Panc1 (cell line): ENCODE data around the gene GIMAP1.

Experiments
- POLR2AphosphoS5 ChIP-seq: IDR thresholded peaks from 2 replicates; pipeline ENCODE4 v1.6.1; 2012; ENCODE audit warnings: mild to moderate bottlenecking, low read depth, low read length, moderate library complexity
- SIN3A ChIP-seq: IDR thresholded peaks from 2 replicates; pipeline ENCODE4 v1.6.1; 2012; ENCODE audit warnings: low read depth, mild to moderate bottlenecking, low read length, moderate library complexity, borderline replicate concordance; ENCODE audit not compliant: insufficient read depth
- TCF7L2 ChIP-seq: IDR thresholded peaks from 2 replicates; pipeline ENCODE4 v1.6.1; 2011; ENCODE audit warnings: mild to moderate bottlenecking, low read depth, low read length, inconsistent platforms
- TF ChIP-seq, protein P1 (sequence below): fragments of 450-650 bp; IDR thresholded peaks from 2 replicates; pipeline ENCODE4 v1.5.1; 2017; ENCODE audit warnings: mild to moderate bottlenecking
- TF ChIP-seq, protein P2 (sequence below), 2 experiments: IDR thresholded peaks; 2 replicates each; pipeline ENCODE4 v1.6.1; 2011 to 2012; ENCODE audit warnings: low read depth in 2 of 2, control low read depth in 1 of 2, low read length in 1 of 2, mild to moderate bottlenecking in 1 of 2, moderate library complexity in 1 of 2; ENCODE audit not compliant: insufficient read depth in 1 of 2

- TF ChIP-seq, protein P1, sequence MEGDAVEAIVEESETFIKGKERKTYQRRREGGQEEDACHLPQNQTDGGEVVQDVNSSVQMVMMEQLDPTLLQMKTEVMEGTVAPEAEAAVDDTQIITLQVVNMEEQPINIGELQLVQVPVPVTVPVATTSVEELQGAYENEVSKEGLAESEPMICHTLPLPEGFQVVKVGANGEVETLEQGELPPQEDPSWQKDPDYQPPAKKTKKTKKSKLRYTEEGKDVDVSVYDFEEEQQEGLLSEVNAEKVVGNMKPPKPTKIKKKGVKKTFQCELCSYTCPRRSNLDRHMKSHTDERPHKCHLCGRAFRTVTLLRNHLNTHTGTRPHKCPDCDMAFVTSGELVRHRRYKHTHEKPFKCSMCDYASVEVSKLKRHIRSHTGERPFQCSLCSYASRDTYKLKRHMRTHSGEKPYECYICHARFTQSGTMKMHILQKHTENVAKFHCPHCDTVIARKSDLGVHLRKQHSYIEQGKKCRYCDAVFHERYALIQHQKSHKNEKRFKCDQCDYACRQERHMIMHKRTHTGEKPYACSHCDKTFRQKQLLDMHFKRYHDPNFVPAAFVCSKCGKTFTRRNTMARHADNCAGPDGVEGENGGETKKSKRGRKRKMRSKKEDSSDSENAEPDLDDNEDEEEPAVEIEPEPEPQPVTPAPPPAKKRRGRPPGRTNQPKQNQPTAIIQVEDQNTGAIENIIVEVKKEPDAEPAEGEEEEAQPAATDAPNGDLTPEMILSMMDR = no peak
- TF ChIP-seq SIN3A (no peak), TCF7L2 (no peak), POLR2AphosphoS5 (no peak)
- TF ChIP-seq, protein P2, sequence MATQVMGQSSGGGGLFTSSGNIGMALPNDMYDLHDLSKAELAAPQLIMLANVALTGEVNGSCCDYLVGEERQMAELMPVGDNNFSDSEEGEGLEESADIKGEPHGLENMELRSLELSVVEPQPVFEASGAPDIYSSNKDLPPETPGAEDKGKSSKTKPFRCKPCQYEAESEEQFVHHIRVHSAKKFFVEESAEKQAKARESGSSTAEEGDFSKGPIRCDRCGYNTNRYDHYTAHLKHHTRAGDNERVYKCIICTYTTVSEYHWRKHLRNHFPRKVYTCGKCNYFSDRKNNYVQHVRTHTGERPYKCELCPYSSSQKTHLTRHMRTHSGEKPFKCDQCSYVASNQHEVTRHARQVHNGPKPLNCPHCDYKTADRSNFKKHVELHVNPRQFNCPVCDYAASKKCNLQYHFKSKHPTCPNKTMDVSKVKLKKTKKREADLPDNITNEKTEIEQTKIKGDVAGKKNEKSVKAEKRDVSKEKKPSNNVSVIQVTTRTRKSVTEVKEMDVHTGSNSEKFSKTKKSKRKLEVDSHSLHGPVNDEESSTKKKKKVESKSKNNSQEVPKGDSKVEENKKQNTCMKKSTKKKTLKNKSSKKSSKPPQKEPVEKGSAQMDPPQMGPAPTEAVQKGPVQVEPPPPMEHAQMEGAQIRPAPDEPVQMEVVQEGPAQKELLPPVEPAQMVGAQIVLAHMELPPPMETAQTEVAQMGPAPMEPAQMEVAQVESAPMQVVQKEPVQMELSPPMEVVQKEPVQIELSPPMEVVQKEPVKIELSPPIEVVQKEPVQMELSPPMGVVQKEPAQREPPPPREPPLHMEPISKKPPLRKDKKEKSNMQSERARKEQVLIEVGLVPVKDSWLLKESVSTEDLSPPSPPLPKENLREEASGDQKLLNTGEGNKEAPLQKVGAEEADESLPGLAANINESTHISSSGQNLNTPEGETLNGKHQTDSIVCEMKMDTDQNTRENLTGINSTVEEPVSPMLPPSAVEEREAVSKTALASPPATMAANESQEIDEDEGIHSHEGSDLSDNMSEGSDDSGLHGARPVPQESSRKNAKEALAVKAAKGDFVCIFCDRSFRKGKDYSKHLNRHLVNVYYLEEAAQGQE (IDR thresholded peaks at IDR 0.05; ENCODE audit: insufficient read depth in 1 of 2, low read depth in 2 of 2, low read length in 1 of 2) = no peak
Measured at GRCh38 chr7:150716939-150717338, 526 bp downstream of the GIMAP1 start.
